GM21786 (cell line): ENCODE data around the gene ARHGAP24.
"Not testable (repeated sequence)": the region's sequence is repeated elsewhere in the genome, so short reads cannot be mapped to it uniquely, and the experiment has no call there.

Experiments used
- ATAC-seq: cut with Tn5 transposase; IDR thresholded peaks from one replicate; pipeline ENCODE4 v1.9.1; 2021; ENCODE audit not compliant: unreplicated experiment

The ARHGAP24 gene

GRCh38 chr4:85901500-85901899 is 426.6 kb downstream of the ARHGAP24 start:
- no peak for ATAC-seq

DNA sequence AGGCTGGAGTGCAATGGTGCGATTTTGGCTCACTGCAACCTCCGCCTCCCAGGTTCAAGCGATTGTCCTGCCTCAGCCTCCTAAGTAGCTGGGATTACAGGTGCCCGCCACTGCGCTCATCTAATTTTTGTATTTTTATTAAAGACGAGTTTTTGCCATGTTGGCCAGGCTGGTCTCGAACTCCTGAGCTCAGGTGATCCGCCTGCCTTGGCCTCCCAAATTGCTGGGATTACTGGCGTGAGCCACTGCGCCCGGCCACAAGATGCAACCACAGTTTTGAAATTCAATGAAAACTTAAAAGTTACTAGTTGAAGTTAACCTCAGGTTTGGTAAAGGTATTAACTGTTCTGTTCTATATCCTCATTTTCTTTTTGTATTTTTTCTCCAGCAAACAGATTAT is 427.7 kb downstream of the ARHGAP24 start:
- not testable (repeated sequence) for ATAC-seq

DNA sequence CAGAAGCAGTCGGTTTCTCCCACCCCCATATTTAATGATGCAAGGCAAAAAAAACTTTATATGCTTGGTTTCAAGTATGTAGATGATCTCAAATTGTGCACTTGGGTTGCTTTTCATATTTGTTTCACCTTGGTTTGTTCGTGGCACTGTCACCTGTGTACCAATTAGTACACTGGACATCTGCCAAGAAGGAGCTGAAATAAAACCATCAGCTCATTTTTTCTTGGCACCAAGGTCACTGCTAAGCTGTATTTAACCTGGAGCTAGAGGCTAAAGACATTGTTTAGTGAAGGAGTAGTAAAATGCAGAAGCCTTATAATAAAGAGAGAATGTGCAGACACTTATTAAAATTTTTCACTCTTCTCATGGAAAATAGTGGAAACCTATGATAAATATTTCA is 430.8 kb downstream of the ARHGAP24 start:
- ATAC-seq, result no peak

DNA sequence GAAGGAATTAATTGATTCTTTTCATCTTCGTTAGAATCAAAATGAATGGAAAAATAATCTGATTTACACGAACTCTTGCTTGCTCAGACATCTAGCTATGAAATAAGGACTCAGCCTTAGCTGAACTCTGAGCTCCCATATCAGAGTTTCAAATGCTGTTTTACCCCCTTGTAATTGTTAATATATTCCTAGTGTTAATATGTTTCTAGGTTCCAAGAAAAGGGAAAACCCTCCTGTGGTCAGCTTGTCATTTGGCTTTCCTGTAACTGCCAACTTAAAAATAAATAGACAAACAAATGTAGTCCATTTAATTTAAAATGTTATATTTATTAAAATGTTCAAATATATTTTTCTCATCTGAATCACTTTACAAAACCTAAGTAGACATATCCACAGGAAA is 432.1 kb downstream of the ARHGAP24 start:
- no peak for ATAC-seq

GRCh38 chr4:85909851-85910250 is 434.9 kb downstream of the ARHGAP24 start:
- no peak for ATAC-seq

GRCh38 chr4:85910985-85911384 is 436.0 kb downstream of the ARHGAP24 start:
- ATAC-seq, result no peak

- no peak for ATAC-seq
These were observed 439.2 kb downstream of the ARHGAP24 start for GRCh38 chr4:85913931-85914694.

DNA sequence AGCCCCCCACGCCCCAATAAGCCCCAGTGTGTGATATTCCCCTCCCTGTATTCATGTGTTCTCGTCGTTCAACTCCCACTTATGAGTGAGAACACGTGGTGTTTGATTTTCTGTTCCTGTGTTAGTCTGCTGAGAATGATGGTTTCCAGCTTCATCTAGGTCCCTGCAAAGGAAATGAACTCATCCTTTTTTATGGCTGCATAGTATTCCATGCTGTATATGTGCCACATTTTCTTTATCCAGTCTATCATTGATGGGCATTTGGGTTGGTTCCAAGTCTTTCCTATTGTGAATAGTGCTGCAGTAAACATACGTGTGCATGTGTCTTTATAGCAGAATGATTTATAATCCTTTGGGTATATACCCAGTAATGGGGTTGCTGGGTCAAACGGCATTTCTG is 440.6 kb downstream of the ARHGAP24 start:
- not testable (repeated sequence) for ATAC-seq

GRCh38 chr4:85919200-85919887 is 444.4 kb downstream of the ARHGAP24 start:
- no peak for ATAC-seq

DNA sequence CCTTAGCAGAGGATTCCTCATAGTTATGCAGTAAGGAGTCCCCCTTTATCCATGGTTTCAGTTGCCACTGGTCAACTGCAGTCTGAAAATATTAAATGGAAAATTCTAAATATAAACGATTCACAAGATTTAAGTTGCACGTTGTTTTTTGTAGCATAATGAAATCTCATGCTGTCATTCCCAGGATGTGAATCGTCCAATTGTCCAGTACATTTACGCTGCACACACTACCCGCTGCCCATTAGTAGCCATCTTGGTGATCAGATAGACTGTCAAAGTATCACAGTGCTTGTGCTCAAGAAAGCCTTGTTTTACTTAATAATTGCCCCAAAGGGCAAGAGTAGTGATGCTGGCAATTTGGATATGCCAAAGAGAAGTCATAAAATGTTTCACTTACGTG is 450.1 kb downstream of the ARHGAP24 start:
- no peak for ATAC-seq

DNA sequence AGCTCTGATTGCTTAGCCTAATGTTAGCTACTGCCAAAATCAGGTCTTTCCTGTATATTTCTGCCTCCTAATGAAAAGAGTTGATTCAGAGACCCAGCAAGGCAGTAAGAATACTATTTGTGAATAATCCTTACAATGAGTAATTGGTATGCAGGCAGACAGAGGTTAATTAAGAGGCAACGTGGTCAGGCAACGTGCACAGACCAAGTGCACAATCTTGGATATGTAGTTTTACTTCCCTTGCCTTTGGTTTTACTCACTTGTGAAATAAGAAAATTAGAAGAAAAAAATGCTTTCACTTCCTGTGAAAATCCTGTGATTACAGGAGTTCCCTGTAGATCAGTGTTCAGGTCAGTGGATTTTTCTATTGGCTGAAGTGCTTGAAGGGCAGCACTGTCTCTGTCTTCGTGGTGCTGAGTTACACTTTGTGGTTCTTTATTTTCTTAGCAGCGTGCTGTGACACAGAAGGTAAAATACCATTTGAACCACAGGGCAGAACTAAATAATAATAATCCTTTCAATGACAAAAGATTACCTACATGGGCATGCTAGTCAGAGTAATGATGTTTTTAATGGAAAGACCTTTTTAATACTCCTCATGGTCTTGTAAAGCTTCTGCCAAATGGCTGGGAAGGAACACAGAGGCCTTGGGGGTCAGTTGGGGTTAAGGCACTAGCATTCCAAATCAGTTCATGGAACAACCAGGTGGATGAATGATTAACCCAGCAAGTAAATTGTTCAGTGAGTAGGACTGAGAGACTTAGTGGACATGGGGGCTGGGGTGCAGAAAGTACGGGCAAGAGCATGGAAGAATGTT is 454.0 kb downstream of the ARHGAP24 start:
- peak; percentile 61 for ATAC-seq

DNA sequence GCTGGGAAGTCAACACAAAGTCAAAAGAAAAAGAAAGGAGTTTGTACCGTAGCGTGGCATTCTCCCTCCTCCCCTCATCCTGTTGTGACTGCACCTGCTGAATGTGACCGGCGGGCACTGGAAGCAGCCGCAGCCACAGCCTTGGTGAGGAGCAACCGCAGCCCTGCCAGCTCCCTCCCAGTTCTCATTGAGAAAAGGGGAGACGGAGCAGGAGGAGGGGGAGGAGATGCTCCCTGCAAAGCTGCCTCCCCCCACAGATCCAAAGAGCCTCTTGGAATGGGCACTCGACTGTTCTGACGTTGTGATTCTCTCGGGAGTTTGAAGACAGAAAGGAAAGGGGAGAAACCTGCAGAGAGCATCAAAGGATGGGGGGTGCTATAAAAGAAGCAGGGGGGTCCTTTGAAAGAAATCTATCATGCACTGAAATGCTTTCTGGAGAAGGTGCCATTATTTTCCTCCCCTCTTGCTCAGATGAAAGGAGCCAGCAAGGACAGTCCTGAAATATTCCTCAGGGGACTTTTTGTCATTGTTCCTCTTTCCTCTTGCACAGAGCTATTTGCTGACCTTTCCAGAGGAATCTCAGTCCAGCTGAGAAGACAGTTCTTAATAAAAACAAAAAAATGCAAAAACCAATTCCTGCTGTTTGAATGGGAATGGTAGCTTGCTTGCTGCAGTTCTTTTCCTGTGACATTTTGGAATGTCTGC is 455.2 kb downstream of the ARHGAP24 start:
- no peak for ATAC-seq

- no peak for ATAC-seq
These were observed 457.7 kb downstream of the ARHGAP24 start for GRCh38 chr4:85932500-85933290.

- no peak for ATAC-seq
These were observed 458.3 kb downstream of the ARHGAP24 start for GRCh38 chr4:85933291-85933640.

GRCh38 chr4:85937507-85937906 is 462.6 kb downstream of the ARHGAP24 start:
- ATAC-seq, result no peak

DNA sequence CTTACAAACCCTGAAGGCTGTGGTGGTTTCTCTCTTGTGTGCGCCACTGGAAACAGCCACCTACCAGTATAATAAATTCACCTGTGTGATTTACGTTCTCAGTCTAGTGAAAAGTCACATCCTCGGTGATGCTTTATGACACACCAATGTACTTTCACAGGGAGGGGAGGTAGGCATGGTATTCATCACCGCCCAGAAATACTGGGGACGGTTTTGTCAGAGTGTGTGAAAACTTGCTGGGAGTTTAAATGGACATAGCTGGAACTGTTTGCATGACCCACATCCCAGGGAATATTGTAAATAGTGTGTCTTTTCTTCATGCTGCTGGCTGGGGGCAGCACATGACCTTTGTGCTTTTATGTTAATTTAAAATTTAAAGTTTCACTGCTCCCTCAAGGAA is 463.1 kb downstream of the ARHGAP24 start:
- ATAC-seq, result no peak

DNA sequence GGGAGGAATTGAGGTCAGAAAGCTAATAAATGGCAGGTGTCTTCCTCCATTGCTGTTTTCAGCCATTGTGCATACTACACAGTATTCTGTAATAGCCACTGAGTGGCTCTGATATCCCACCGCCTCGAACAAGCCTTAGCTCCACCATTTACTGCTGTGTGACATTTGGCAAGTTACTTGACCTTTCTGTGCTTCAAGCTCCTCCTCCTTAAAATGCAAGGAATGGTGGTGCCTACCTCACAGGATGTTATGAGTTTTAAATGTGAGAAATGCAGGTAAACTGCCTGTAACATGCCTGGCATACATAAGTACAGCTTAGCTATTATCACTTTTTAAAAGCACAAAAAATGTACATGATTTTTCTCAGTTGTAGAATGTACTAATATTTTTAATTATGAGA is 464.0 kb downstream of the ARHGAP24 start:
- ATAC-seq, result no peak

DNA sequence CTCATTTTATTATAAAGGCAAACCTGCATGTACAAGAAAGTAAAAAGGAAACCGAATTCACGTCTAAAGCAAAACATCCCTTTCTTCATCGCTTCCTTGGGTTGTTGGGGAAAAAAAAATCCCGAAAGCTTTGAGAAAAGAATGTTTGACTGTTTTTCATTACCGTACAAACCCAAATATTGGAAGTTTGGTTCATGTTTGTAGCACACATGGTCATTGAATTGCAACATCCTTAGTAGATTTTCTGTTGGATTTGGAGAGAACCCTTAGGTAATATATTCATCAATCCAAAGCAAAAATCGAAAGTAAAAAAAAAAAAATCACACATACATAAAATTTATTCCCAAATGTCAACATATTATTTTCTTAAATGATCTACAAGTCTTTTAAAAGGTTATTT is 464.6 kb downstream of the ARHGAP24 start:
- ATAC-seq, result no peak

DNA sequence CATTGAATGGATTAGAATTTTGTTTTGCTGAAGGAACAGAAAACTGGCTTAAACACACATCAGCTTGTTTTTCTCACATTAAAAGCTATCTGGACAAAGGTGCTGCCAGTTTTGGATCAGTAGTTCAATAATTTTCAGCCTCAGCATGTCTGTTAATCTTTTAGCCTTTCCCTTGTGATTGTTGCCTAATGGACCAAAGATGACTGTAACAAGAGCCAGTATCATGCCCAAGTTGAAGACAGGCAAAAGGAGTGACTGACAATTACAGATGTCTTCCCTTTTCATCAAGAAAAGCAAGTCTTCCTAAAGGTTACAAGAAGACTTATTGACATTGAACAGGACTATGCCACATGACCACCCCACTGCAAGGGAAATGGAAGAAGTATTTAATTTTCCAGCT is 465.2 kb downstream of the ARHGAP24 start:
- ATAC-seq, result no peak

DNA sequence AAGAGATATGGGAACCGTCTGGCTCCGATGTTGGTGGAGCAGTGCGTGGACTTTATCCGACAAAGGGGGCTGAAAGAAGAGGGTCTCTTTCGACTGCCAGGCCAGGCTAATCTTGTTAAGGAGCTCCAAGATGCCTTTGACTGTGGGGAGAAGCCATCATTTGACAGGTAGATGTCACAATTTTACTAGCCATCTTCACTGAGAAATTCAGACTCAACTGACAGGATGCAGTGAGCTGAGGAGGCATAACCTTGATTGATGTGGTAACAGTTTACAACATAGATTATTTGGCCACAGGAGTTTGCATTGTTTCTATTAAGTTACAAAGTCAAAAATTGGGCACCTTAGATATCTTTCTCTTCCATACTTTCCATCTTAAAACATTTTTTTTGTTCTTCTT is 467.2 kb downstream of the ARHGAP24 start:
- ATAC-seq, result no peak
